PC-9 (cell line): ENCODE results near the gene SPON2. TPM values are rescaled to one million over a fixed set of nuclear protein-coding genes. Genes with fewer than 3 reads are reported as not detected.

Source experiments
- BruUV-seq: library from RNA; stranded (reverse); fragments of 400-500 nt; replicated peaks from 2 replicates; lab custom pipeline; 2021; lab: Mats Ljungman, UMichigan
- CTCF ChIA-PET: fragments of 300-600 bp; sonication (Branson Sonifier 250); formaldehyde crosslinking; loops from one replicate; lab custom pipeline; 2022; ENCODE audit warnings: antibody characterized with exemption; lab: Charles Lee
- POLR2A ChIA-PET: fragments of 300-600 bp; sonication (Branson Sonifier 250); formaldehyde crosslinking; loops from one replicate; lab custom pipeline; 2022; ENCODE audit warnings: antibody characterized with exemption; ENCODE audit not compliant: unreplicated experiment; lab: Charles Lee
- DNase-seq, 2 experiments: peaks; one replicate each; pipeline versions ENCODE4 v3.0.0 to v3.0.0-alpha.2; 2015 to 2022; ENCODE audit warnings: mixed read lengths in 1 of 2
- H2AFZ ChIP-seq: fragments of 200-600 bp; sonication (generic); 2 replicates; pipeline ENCODE4 v1.8.1; 2017; ENCODE audit warnings: antibody characterized with exemption
- H3F3A ChIP-seq: fragments of 200-600 bp; sonication (generic); 2 replicates; pipeline ENCODE4 v1.8.1; 2017; ENCODE audit warnings: antibody characterized with exemption, mild to moderate bottlenecking, low read depth; ENCODE audit not compliant: insufficient read depth
- H3K27ac ChIP-seq: fragments of 200-600 bp; sonication (generic); 2 replicates; pipeline ENCODE4 v1.6.1; 2016; ENCODE audit warnings: mixed run types
- H3K27me3 ChIP-seq: fragments of 200-600 bp; sonication (generic); 2 replicates; pipeline ENCODE4 v1.6.1; 2016; ENCODE audit warnings: low read depth, mixed run types; ENCODE audit not compliant: insufficient read depth
- H3K36me3 ChIP-seq: fragments of 200-600 bp; sonication (generic); 2 replicates; pipeline ENCODE4 v1.6.1; 2016; ENCODE audit warnings: low read depth, mixed run types
- H3K4me1 ChIP-seq: fragments of 200-600 bp; sonication (generic); replicated peaks from 2 replicates; pipeline ENCODE4 v1.6.1; 2016; ENCODE audit warnings: mixed run types; ENCODE audit not compliant: insufficient read depth
- H3K4me2 ChIP-seq: fragments of 200-600 bp; sonication (generic); 2 replicates; pipeline ENCODE4 v1.6.1; 2017; ENCODE audit warnings: mixed run types
- H3K4me3 ChIP-seq: fragments of 200-600 bp; sonication (generic); 2 replicates; pipeline ENCODE4 v1.6.1; 2016; ENCODE audit warnings: mixed run types
- H3K79me2 ChIP-seq: fragments of 200-600 bp; sonication (generic); 2 replicates; pipeline ENCODE4 v1.6.1; 2017; ENCODE audit warnings: low read depth, mixed run types
- H3K9me2 ChIP-seq: fragments of 200-600 bp; sonication (generic); 2 replicates; pipeline ENCODE4 v1.8.1; 2017; ENCODE audit warnings: mild to moderate bottlenecking; ENCODE audit not compliant: insufficient read depth
- H3K9me3 ChIP-seq: fragments of 200-600 bp; sonication (generic); 2 replicates; pipeline ENCODE4 v1.8.1; 2016; ENCODE audit warnings: low read depth; ENCODE audit not compliant: insufficient read depth
- H4K20me1 ChIP-seq: fragments of 200-600 bp; sonication (generic); 2 replicates; pipeline ENCODE4 v1.8.1; 2017; ENCODE audit not compliant: insufficient read depth
- EZH2 ChIP-seq: fragments of 200-600 bp; sonication (generic); IDR thresholded peaks from 2 replicates; pipeline ENCODE4 v1.8.0; 2017; ENCODE audit warnings: antibody characterized with exemption, low read depth
- intact Hi-C: fragments of 100-400 bp; cut with micrococcal nuclease; formaldehyde crosslinking; loops from one replicate; pipeline ENCODE4 v1.10.0; 2022; ENCODE audit not compliant: unreplicated experiment
- total RNA-seq: library from RNA; stranded (reverse); gene quantifications from 2 replicates; pipeline ENCODE4 v1.2.3, GENCODE V29; 2021
- TF ChIP-seq, protein P1 (sequence below): fragments of 200-600 bp; sonication (generic); conservative IDR thresholded peaks from 2 replicates; pipeline ENCODE4 v1.6.1; 2017; ENCODE audit warnings: mixed run types, antibody characterized with exemption, mild to moderate bottlenecking, moderate library complexity

SPON2 gene
- total RNA-seq, 1 experiment from 2014 or later = 2.0 TPM

DNA sequence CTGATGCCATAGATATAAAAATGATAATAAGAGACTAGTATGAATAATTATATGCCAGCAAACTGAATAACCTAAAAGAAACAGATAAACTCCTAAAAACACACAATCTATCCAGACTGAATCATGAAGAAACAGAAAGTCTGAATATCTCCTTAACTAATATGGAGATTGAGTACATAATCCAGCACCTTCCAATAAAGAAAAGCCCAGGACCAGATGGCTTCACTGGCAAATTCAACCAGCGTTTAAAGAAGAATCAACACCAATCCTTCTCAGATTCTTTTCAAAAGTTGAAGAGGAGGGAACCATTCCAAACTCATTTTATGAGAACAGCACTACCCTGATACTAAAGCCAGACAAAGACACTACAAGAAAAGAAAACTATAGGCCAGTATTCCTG, 32.5 kb downstream of the SPON2 start:
- H3K9me3 ChIP-seq = no peaks in the 10 kb centered on the region
- BruUV-seq = no TSS peak
- no peak for TF ChIP-seq EZH2
- TF ChIP-seq, protein P1, sequence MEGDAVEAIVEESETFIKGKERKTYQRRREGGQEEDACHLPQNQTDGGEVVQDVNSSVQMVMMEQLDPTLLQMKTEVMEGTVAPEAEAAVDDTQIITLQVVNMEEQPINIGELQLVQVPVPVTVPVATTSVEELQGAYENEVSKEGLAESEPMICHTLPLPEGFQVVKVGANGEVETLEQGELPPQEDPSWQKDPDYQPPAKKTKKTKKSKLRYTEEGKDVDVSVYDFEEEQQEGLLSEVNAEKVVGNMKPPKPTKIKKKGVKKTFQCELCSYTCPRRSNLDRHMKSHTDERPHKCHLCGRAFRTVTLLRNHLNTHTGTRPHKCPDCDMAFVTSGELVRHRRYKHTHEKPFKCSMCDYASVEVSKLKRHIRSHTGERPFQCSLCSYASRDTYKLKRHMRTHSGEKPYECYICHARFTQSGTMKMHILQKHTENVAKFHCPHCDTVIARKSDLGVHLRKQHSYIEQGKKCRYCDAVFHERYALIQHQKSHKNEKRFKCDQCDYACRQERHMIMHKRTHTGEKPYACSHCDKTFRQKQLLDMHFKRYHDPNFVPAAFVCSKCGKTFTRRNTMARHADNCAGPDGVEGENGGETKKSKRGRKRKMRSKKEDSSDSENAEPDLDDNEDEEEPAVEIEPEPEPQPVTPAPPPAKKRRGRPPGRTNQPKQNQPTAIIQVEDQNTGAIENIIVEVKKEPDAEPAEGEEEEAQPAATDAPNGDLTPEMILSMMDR = no peak
- H2AFZ ChIP-seq = no peak overlapping the region
- H3K4me3 ChIP-seq = no peak overlapping the region
- no peaks in the 10 kb centered on the region for H4K20me1 ChIP-seq
- H3K79me2 ChIP-seq = no peaks in the 10 kb centered on the region
- H3K4me2 ChIP-seq = no peak overlapping the region
- ChIA-PET POLR2A (no interaction called here), CTCF (no interaction called here)
- H3K27ac ChIP-seq = no peak overlapping the region
- H3K4me1 ChIP-seq = no peaks in the 10 kb centered on the region
- no peaks in the 10 kb centered on the region for H3K9me2 ChIP-seq
- no peaks in the 10 kb centered on the region for H3F3A ChIP-seq
- DNase-seq = no peak
- intact Hi-C loops = no loop called here
- H3K36me3 ChIP-seq = no peaks in the 10 kb centered on the region
- H3K27me3 ChIP-seq = peaks cover 71% of the 10 kb centered on the region

DNA sequence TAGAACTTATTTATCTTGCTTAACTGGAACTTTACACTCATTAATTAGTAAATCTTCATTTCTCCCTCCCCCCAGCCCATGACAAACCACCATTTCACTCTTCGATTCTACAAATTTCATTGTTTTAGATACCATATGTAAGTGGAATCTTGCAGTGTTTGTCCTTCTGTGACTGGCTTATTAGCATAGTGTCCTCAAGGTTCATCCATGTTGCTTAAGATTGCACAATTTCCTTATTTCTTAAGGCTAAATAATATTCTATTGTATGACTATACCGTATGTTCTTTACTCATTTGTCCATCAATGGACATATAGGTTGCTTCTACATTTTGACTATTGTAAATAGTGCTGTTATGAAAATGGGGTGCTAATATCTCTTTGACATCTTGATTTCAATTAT, 34.5 kb downstream of the SPON2 start:
- no peaks in the 10 kb centered on the region for H4K20me1 ChIP-seq
- no peaks in the 10 kb centered on the region for H3K36me3 ChIP-seq
- no peak overlapping the region for H2AFZ ChIP-seq
- no TSS peak for BruUV-seq
- H3K79me2 ChIP-seq = no peaks in the 10 kb centered on the region
- no peaks in the 10 kb centered on the region for H3F3A ChIP-seq
- H3K27me3 ChIP-seq = peaks cover 78% of the 10 kb centered on the region
- ChIA-PET CTCF (interaction anchor here (0.7 kb wide), 1 partner anchor 148 kb away, joined by 4 read pairs; no protein-coding TSS in a partner anchor), POLR2A (interaction anchor here (0.5 kb wide), 1 partner anchor 82 kb away, joined by 11 read pairs; no protein-coding TSS in a partner anchor)
- H3K27ac ChIP-seq = no peak overlapping the region
- TF ChIP-seq EZH2 = no peak
- TF ChIP-seq, protein P1 = no peak
- no peak for DNase-seq
- no peaks in the 10 kb centered on the region for H3K4me1 ChIP-seq
- H3K9me3 ChIP-seq = no peaks in the 10 kb centered on the region
- no peaks in the 10 kb centered on the region for H3K9me2 ChIP-seq
- no peak overlapping the region for H3K4me3 ChIP-seq
- peak overlapping the region; percentile 17; the same call in 1 of the 2 replicates for H3K4me2 ChIP-seq
- intact Hi-C loops = no loop called here

DNA sequence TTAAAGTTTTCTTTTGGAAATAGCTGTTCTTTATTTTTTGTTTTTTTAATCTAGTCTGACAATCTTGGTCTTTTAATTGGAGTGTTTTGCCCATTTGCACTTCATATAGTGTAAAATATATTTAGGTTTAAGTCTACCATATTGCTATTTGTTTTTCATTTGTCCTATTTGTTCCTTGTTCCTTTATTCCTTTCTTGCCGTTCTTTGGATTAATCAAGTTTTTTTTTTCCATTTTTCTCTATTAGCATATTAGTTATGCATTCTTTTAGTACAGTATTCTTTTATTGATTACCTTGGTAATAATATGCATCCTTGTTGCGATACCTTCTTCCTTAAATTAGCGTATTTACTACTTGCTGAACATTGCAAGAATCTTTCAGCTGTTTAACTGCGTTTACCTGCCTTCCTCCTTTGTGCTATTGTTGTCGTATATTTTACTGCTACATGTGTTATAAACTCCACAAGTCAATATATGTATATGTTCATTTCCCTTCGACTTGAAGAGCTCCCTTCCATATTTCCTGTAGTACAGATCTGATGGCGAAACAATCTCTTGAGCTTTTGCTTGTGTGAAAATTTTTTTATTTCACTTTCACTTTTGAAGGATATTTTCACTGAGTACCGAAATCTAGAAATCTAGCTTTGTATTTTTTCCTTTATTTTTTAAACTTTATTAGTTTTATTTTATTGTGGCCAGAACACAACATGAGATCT, 35.2 kb downstream of the SPON2 start:
- H3K9me3 ChIP-seq = no peaks in the 10 kb centered on the region
- no peak overlapping the region for H3K27ac ChIP-seq
- H3K36me3 ChIP-seq = no peaks in the 10 kb centered on the region
- peak overlapping the region; percentile 17; the same call in 1 of the 2 replicates for H3K4me2 ChIP-seq
- H4K20me1 ChIP-seq = no peaks in the 10 kb centered on the region
- ChIA-PET POLR2A (interaction anchor here (0.5 to 0.7 kb wide), 2 partner anchors 83 to 152 kb away, joined by 5 to 11 read pairs; partner anchors contain the start of gene MAEA), CTCF (no interaction called here)
- no peak for TF ChIP-seq EZH2
- TF ChIP-seq, protein P1 = no peak
- H3K4me1 ChIP-seq = no peaks in the 10 kb centered on the region
- intact Hi-C loops = no loop called here
- no peak for DNase-seq
- no peak overlapping the region for H3K4me3 ChIP-seq
- H3K27me3 ChIP-seq = peaks cover 75% of the 10 kb centered on the region
- no peak overlapping the region for H2AFZ ChIP-seq
- H3K79me2 ChIP-seq = no peaks in the 10 kb centered on the region
- H3F3A ChIP-seq = no peaks in the 10 kb centered on the region
- no TSS peak for BruUV-seq
- no peaks in the 10 kb centered on the region for H3K9me2 ChIP-seq
